Nephron (organoid): ENCODE results near the gene KERA.

Source experiments
- H3K27ac Mint-ChIP-seq, 3 experiments: 2 replicates each; pipeline ENCODE4 v1.8.0; 2020; ENCODE audit warnings: mixed read lengths in 3 of 3, mild to moderate bottlenecking in 2 of 3, moderate library complexity in 1 of 3
- H3K27me3 Mint-ChIP-seq: 2 replicates; pipeline ENCODE4 v1.8.0; 2021; ENCODE audit warnings: low read depth, mild to moderate bottlenecking, moderate library complexity, mixed read lengths
- H3K36me3 Mint-ChIP-seq: 2 replicates; pipeline ENCODE4 v1.8.0; 2020; ENCODE audit warnings: low read depth, mixed read lengths
- H3K4me1 Mint-ChIP-seq: 2 replicates; pipeline ENCODE4 v1.8.0; 2020; ENCODE audit warnings: mixed read lengths
- H3K4me3 Mint-ChIP-seq, 3 experiments: 2 replicates each; pipeline ENCODE4 v1.8.0; 2020; ENCODE audit warnings: mild to moderate bottlenecking in 3 of 3, mixed read lengths in 3 of 3, moderate library complexity in 2 of 3
- H3K9me3 Mint-ChIP-seq: 2 replicates; pipeline ENCODE4 v1.8.0; 2020; ENCODE audit warnings: mixed read lengths
- CTCF ChIP-seq, 3 experiments: fragments of 200-600 bp; sonication (generic); IDR thresholded peaks; one replicate each; pipeline ENCODE4 v1.5.0; 2021; ENCODE audit warnings: antibody characterized with exemption in 3 of 3; ENCODE audit not compliant: unreplicated experiment in 3 of 3

KERA gene

GRCh38 chr12:91003737-91004136 is 54.1 kb downstream of the KERA start:
- Mint-ChIP-seq H3K36me3 (no peaks in the 10 kb centered on the region), H3K27ac (no peak overlapping the region), H3K4me1 (no peaks in the 10 kb centered on the region), H3K27me3 (peaks cover 4% of the 10 kb centered on the region), H3K4me3 (no peak overlapping the region), H3K9me3 (no peaks in the 10 kb centered on the region)
- TF ChIP-seq CTCF (IDR thresholded peaks at IDR 0.05; ENCODE audit: unreplicated experiment in 3 of 3) = no peak

- Mint-ChIP-seq H3K4me3 (no peak overlapping the region), H3K4me1 (no peaks in the 10 kb centered on the region), H3K27ac (no peak overlapping the region), H3K36me3 (no peaks in the 10 kb centered on the region), H3K9me3 (no peaks in the 10 kb centered on the region), H3K27me3 (no peaks in the 10 kb centered on the region)
- TF ChIP-seq CTCF (IDR thresholded peaks at IDR 0.05; ENCODE audit: unreplicated experiment in 3 of 3) = no peak
Observed at GRCh38 chr12:91001306-91001705, 56.5 kb downstream of the KERA start.
